HG03066 (cell line): ENCODE results near the gene TULP1.

Source experiments
- ATAC-seq: cut with Tn5 transposase; IDR thresholded peaks from one replicate; pipeline ENCODE4 v1.9.1; 2021; ENCODE audit warnings: low read depth; ENCODE audit not compliant: unreplicated experiment

The TULP1 gene

DNA sequence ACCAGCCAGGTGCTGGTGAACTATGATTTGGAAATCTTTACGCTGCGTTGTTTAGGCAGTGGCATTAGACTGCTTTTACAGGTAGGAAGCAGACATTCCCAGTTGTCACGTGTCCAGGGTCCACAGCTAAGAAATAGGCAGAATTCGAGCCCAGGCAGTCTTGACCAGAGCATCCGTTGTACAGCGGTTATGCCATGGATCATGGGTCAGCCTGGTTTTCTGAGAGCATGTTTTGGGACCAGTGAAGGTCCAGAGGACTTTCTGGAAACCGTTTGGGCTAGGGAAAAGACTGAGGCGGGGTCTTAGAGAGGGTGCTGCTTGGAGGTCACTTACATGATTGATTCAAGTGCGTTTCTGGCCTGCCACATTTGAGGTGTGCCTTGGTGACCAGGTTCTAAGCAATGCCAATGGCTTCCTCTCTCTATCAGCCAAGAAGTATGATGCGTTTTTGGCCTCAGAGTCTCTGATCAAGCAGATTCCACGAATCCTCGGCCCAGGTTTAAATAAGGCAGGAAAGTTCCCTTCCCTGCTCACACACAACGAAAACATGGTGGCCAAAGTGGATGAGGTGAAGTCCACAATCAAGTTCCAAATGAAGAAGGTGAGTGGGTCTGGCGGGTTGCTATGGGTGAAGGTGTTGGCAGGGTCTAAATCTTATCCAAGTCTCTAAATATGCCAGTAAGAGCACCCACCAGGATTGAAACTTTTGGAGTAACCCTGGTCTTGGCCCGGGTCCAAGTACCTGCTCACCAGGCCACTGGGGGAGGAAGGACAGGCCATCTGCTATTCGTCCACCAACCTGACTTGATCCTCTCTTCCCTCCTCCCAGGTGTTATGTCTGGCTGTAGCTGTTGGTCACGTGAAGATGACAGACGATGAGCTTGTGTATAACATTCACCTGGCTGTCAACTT lies 42.7 kb downstream of the TULP1 start:
- ATAC-seq: no peak

DNA sequence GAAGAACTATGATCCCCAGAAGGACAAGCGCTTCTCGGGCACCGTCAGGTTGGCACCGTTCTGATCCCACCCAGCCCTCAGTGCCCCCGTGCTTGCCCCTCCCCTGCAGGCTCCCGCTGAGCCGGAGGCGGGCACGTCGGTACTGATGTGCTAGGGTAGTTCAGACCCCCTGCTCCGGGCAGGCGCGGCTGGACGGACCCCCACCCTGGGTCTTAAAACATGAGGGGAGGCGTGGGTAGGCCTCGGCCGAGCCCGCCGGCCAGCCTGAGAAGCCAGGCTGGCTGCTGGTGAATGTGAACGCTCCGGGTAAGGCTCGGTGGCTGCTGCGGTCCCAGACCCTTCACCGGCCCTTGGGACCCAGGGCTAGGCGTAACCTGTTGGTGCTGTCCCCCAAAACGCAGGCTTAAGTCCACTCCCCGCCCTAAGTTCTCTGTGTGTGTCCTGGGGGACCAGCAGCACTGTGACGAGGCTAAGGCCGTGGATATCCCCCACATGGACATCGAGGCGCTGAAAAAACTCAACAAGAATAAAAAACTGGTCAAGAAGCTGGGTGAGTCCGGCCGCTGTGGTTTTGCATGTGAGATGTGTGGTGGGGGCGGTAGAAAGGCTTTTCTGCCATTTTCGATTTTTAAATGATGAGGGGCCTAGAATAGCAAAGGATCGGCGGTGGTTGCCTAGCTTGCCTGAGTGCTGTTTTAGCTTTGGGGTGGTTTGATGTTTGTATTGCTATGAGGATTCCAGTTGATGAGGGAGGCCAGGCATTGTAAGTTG lies 43.5 kb downstream of the TULP1 start:
- no peak for ATAC-seq

DNA sequence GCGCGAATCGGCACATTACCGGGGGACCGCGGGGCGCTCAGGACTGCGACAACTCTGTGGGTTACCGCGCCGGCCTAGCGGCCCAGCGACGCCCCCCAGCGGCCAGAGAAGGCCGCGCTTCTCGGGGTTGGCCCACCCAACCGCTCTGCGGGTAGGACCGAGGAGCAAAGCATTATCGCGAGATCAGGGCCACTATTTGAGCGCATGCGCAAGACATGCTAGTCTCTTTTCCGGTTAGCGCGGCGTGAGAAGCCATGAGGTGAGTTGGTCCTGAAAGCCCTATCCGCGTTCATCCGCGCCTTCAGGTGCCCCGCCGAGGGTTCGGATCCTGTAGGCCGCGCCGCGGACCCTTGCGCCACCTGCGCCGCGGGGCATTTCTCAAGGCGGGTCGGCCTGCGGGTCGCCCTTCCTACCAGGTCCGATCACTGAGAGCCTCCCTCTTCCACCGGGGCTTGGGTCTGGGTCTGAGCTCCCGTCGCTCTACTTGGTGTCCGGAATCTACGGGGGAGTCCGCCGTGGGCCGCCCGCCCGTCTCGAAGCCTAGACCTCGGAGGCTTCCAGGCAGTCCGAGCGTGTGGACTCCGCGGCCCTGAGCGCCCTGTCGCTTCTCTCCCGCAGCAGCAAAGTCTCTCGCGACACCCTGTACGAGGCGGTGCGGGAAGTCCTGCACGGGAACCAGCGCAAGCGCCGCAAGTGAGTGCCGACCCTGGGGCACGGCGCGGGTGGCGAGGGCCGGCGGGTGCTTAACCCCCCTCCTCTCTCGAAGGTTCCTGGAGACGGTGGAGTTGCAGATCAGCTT lies 44.3 kb downstream of the TULP1 start, which contains the start of gene RPL10A:
TSS of gene RPL10A (plus strand) at position 221 of the 799 bp plus-strand sequence. CDS start at position 255, 34 bp downstream.
- peak; percentile 72 for ATAC-seq

DNA sequence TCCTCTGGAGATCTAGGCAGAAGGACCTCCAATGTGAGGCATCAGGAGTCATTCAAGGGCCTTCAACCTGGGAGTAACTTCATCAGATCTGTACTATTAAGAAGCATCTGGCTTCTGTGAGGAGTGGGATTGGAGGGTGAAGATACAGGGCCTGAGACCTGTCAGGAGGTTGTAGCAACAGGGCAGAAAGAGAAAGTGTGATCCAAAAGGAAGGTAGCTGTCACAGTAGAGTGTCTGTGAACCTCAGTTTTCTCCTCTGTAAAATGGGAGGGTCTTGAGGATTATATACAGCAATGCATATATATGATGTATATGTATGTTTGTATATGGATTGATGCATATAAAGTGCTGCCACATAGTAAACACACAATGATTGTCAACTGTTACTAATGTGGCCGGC lies 47.0 kb downstream of the TULP1 start:
- no peak for ATAC-seq

DNA sequence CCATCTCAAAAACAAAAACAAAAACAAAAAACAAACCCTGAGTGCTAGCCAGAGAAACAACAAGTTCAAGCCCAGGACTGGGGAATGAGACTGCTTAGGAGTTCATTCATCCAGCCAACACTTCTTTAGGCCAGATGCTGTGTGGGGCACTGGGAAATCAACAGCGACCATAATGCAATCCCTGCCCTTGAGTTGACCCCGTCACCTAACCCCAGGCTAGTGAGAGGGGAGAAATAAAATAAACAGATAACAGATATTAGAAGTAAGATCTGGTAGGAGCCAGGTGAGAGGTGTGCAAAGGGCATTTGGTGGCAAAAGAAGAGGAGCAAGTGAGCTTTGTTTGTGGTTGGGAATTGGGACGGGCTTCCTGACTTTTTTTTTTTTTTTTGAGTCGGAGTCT lies 49.4 kb downstream of the TULP1 start:
- no peak for ATAC-seq

DNA sequence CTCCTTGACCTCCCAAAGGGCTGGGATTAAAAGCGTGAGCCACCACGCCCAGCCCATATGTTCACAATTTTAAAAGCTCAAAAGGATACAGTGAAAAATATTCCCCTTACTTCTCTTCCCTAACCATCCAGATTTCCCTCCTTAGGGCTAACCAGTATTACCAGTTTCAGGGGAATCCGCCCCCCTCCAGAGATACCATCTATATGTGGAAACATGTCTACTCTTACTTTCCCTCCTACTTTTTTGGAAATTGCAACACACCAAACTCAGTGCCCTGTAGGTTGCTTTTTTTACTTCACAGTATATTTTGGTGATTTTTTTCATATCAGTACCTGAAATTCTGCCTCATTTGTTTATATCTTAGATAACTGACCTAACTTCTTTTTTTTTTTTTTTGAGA lies 51.4 kb downstream of the TULP1 start:
- ATAC-seq: no peak

DNA sequence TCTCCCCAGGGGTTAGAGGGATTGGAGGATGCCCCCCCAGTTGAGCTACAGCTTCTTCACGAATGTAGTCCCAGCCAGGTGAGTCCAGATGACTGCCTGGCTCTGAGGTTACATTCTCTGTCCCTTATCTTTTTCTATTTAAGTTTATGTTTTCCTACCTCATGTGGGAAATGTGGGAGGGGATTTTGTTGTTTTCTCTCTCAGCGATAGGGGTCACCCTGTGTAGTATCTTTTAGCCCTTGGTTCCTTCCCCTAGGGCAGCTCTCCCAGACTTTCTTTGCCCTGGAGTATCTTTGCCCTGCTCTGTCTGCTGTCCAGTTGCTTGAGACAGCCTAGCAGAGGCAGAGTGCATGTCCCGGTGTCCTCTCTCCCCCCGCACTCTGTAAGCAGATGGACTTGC lies 54.8 kb downstream of the TULP1 start:
- ATAC-seq: no peak

DNA sequence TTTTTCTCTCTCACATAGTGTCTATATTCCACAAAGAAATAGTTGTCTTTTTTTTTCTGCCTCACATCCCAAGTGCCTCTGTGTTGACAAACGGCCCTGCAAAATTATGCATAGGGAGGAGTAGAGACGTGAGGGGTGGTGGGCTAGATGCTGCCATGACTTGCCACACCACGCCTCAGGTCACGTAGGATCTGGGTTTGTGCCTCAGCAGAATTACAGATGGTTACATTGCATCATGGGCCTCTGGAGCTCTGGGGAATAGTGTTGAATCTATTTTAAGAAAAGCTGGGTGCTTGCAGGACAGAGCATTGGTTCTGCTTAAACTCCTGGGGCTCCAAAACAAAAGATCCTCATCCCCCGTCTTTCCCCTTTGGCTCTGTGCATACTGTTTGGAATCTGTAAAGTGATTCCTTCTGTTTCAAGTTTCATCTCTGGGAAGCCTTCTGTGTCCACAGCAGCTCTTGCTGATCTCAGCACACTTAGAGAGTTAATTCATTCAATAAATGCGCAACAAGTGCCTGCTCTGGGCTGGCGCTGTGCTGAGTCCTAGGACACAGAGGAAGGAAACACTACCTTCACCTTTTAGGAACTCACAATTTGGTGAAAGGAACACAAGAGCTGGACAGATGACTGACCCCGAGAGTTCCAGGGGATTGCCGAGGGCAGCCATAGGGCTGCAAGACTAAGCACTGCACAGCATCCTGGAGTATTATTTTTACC lies 58.1 kb downstream of the TULP1 start:
- no peak for ATAC-seq

DNA sequence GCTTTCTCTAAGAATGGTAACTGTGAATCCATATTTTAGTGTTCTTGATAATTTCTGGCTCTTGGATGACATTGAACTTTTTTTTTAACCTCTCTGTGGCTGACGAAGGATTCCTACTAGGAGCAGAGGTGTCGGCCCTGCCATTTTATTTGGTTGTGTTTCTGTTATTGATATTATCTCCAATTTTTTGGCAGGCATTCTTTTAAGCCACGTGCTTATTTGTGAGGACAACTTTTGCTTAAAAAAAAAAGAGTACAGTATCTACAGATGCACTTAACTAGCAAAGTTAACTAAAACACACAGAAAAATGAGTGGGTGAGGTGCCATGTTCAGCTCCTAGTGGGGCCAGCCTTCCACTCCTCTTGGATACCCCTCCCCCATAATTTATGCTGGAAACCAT lies 59.5 kb downstream of the TULP1 start:
- no peak for ATAC-seq

DNA sequence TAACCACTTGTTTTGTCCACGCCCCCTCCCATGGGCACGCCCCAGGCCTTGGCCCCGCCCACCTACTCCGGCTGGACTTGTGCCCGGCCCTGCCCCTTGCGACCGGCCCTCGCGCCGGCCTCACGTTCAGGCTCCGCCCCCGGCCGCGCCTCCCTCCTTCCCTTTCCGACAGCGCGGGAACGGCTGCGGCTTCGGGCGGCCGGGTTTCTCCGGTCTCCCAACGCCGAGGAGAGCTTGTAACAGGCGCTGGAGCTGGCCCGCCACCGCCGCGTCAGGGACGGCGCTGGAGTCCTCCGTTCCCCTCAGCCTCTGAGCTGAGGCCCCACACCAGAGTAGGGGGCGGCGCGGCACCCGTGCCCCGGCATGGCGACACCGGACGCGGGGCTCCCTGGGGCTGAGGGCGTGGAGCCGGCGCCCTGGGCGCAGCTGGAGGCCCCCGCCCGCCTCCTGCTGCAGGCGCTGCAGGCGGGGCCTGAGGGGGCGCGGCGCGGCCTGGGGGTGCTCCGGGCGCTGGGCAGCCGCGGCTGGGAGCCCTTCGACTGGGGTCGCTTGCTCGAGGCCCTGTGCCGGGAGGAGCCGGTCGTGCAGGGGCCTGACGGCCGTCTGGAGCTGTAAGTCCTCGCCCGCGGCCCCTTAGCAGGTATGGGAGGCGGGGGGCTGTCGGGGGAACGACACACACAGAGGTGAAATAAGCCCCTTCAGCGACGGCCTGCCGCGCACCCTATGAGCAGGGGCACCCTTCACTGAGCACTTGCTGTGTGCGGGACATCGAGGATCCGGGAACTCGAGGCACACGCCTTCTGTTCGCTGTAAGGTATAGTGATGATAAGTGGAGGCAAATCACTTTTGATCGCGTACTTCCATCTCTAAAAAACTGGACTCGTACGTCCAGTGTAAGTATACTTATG lies 60.3 kb downstream of the TULP1 start, which contains the start of gene FANCE:
TSS of gene FANCE (plus strand) at position 156 of the 908 bp plus-strand sequence. CDS start at position 364, 208 bp downstream.
- peak; percentile 85 for ATAC-seq

DNA sequence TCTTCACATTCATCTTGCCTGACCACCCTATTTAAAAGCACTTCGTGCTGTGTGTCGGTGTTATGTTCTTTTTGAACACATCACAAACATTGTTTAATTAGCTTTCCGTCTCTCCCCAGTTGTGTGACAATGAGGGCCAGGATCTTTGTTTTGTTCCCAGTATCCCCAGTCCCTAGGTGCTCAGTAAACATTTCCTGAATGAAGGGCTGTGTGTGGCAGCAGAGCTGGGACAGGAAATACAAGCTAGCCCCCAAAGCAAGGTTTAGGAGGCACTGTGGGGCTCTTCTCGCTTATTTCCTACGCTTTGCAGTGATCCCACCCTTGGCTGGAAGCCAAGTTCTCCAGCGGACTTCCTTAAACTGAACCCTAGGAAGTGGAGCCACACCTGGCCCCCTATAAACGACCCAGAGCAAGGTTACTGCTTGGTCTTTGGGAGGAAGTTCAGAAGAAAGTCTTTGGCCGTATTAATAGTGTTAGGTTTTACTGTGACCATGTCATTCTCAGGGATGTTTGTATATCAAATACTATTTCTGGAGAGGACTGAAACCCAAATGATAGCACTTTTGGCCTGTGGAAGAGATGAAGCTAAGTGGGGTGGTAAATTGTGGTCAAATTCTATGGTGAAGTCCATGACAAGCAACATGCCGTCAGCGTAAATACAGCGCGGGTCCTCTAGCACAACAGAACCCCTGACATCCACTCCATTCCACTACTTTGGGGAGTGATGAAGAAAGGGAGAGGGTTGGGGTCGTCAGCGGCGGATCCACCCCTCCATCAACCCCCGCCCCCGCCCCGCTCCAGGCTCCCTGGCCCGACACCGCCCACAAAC lies 61.1 kb downstream of the TULP1 start:
- peak; percentile 8 for ATAC-seq

DNA sequence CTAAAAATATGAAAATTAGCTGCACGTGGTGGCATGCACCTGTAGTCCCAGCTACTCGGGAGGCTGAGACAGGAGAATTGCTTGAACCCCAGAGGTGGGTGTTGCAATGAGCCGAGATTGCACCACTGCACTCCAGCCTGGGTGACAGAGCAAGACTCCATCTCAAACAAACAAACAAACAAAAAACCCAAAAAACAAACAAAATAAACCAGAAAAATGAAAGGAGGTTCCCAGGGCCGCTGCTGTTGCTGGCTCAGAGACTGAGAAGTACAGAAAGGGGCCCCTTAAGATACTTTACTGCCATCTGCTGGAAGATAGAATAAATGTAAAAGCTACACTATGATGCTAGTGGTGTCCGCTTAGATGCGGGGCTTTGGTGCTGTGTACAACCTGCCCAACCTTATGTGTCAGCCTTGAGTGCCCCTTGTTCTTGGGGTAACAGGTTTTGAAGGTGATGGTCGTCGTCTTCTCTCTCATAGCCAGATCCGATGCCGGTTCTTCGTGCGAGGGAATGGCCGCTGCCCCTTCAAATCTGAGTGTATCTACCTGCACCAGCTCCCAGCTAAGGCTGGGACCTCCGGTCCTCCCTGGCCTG lies 63.3 kb downstream of the TULP1 start:
- no peak for ATAC-seq

DNA sequence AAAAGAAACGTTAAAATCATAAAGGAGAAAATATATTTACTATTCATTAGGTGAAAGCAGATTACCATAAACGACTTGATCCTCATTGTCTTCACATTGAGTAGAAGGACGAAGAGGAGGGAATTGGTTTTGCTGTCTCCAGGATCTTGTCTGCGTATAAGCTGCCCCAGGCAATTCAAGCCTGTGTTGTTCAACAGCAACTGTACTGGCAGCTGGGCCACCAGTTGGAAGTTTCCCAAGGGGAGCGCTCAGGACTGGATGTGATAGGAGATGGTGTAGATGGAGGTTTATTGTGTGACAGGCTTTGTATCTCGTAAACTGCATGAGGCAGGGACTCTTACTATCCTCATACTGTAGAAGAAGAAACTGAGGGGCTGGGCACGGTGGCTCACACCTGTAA lies 64.5 kb downstream of the TULP1 start:
- no peak for ATAC-seq
